MCF 10A (cell line): ENCODE results near the gene TNFAIP2. TPM values are rescaled to one million over a fixed set of nuclear protein-coding genes. Genes with fewer than 3 reads are reported as not detected.

Experiments used
- BruUV-seq: library from RNA; stranded (reverse); fragments of 400-500 nt; replicated peaks from 2 replicates; lab custom pipeline; 2021; lab: Mats Ljungman, UMichigan
- CTCF ChIA-PET: fragments of 300-600 bp; sonication (Branson Sonifier 250); formaldehyde crosslinking; extraction: SDS; loops from one replicate; lab custom pipeline; 2021; ENCODE audit warnings: antibody characterized with exemption, inconsistent platforms; lab: Yijun Ruan, JAX
- POLR2A ChIA-PET: fragments of 300-600, 350-650 bp; sonication (Branson Sonifier 250); formaldehyde crosslinking; extraction: SDS; loops from one replicate; lab custom pipeline; 2020; ENCODE audit warnings: antibody characterized with exemption, inconsistent platforms; lab: Yijun Ruan, JAX
- DNase-seq: peaks from one replicate; pipeline ENCODE4 v3.0.0-alpha.2; 2018; ENCODE audit not compliant: unreplicated experiment
- H3K27ac Mint-ChIP-seq: one replicate; pipeline ENCODE4 v1.8.0; 2022; ENCODE audit warnings: mild to moderate bottlenecking, low read depth, mixed read lengths; ENCODE audit not compliant: unreplicated experiment
- H3K27me3 Mint-ChIP-seq: one replicate; pipeline ENCODE4 v1.8.0; 2022; ENCODE audit warnings: mixed read lengths; ENCODE audit not compliant: insufficient read depth, unreplicated experiment
- H3K36me3 Mint-ChIP-seq: one replicate; pipeline ENCODE4 v1.8.0; 2022; ENCODE audit warnings: mild to moderate bottlenecking, moderate library complexity, mixed read lengths; ENCODE audit not compliant: insufficient read depth, unreplicated experiment
- H3K4me1 Mint-ChIP-seq: one replicate; pipeline ENCODE4 v1.8.0; 2022; ENCODE audit warnings: mixed read lengths; ENCODE audit not compliant: insufficient read depth, unreplicated experiment
- H3K4me3 Mint-ChIP-seq: one replicate; pipeline ENCODE4 v1.8.0; 2022; ENCODE audit warnings: mild to moderate bottlenecking, moderate library complexity, mixed read lengths; ENCODE audit not compliant: unreplicated experiment
- H3K9me3 Mint-ChIP-seq: one replicate; pipeline ENCODE4 v1.8.0; 2022; ENCODE audit warnings: mixed read lengths; ENCODE audit not compliant: unreplicated experiment
- intact Hi-C: fragments of 100-400 bp; cut with micrococcal nuclease; formaldehyde crosslinking; loops from 2 replicates; pipeline ENCODE4 v1.14.1; 2022
- total RNA-seq: library from RNA; stranded (reverse); gene quantifications from 2 replicates; pipeline ENCODE4 v1.2.3, GENCODE V29; 2022
- TF ChIP-seq, protein P1 (sequence below): fragments of 200-600 bp; IDR thresholded peaks from one replicate; pipeline ENCODE4 v1.8.0; 2022; ENCODE audit warnings: antibody characterized with exemption, mild to moderate bottlenecking; ENCODE audit not compliant: unreplicated experiment

The TNFAIP2 gene
- total RNA-seq, 1 experiment from 2014 or later = 19.1 TPM

DNA sequence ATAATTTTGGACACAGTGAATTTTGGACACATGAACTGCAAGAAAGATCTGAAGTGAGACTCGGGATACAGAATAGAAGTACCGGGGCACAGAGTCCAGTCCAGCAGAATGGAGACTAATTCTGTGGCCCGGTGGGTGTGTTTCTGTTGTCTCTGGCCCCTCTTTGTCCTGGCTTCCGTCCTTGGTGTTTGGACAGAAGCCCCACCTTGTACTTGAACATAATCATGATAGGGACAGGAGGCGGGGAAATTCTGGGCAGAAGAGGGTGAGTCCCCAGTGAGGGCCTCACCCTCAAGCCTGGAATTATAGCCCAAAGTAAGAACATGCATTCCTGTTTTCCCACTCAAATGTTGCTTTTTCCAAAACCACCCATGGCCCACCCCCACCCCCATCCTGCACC lies 39.9 kb downstream of the TNFAIP2 start:
- POLR2A ChIA-PET = no interaction called here
- CTCF ChIA-PET = interaction anchor here (3.2 kb wide), 1 partner anchor 58 kb away, joined by 16 read pairs; no protein-coding TSS in a partner anchor
- intact Hi-C loops = no loop called here

DNA sequence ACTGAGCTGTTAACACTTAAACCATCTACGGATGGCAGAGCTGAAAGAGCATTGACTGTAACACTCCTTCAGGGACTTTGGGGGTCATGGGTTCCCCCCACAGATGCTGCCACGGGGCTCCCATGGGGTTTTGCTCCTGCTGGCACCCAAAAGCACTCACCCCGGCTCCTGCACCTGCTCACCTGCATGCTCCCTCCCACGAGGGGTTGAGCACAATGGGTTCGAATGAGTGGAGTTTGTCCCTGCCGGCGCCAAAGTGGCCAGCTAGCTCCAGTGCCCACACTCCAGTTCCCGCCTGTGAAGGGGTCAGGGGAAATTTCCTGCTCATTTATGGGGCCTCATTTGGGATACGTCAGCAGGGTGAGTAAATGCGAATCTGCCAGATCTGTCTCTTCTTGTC lies 40.7 kb downstream of the TNFAIP2 start:
- BruUV-seq = no TSS peak
- Mint-ChIP-seq H3K4me3 (no peak overlapping the region), H3K27ac (no peak overlapping the region), H3K4me1 (no peaks in the 10 kb centered on the region), H3K36me3 (no peaks in the 10 kb centered on the region), H3K27me3 (no peaks in the 10 kb centered on the region), H3K9me3 (no peaks in the 10 kb centered on the region)
- POLR2A ChIA-PET = no interaction called here
- intact Hi-C loops = no loop called here
- CTCF ChIA-PET = interaction anchor here (1.0 to 3.2 kb wide), 2 partner anchors 8 to 59 kb away, joined by 3 to 16 read pairs; no protein-coding TSS in a partner anchor
- TF ChIP-seq, protein P1, sequence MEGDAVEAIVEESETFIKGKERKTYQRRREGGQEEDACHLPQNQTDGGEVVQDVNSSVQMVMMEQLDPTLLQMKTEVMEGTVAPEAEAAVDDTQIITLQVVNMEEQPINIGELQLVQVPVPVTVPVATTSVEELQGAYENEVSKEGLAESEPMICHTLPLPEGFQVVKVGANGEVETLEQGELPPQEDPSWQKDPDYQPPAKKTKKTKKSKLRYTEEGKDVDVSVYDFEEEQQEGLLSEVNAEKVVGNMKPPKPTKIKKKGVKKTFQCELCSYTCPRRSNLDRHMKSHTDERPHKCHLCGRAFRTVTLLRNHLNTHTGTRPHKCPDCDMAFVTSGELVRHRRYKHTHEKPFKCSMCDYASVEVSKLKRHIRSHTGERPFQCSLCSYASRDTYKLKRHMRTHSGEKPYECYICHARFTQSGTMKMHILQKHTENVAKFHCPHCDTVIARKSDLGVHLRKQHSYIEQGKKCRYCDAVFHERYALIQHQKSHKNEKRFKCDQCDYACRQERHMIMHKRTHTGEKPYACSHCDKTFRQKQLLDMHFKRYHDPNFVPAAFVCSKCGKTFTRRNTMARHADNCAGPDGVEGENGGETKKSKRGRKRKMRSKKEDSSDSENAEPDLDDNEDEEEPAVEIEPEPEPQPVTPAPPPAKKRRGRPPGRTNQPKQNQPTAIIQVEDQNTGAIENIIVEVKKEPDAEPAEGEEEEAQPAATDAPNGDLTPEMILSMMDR = no peak
- DNase-seq = no peak

More for the DNA sequence above, 39.9 kb downstream of the TNFAIP2 start:
- no peak for DNase-seq
- no TSS peak for BruUV-seq
- TF ChIP-seq, protein P1 = no peak
- Mint-ChIP-seq H3K4me3 (no peak overlapping the region), H3K27ac (no peak overlapping the region), H3K27me3 (no peaks in the 10 kb centered on the region), H3K9me3 (no peaks in the 10 kb centered on the region), H3K4me1 (no peaks in the 10 kb centered on the region), H3K36me3 (no peaks in the 10 kb centered on the region)

DNA sequence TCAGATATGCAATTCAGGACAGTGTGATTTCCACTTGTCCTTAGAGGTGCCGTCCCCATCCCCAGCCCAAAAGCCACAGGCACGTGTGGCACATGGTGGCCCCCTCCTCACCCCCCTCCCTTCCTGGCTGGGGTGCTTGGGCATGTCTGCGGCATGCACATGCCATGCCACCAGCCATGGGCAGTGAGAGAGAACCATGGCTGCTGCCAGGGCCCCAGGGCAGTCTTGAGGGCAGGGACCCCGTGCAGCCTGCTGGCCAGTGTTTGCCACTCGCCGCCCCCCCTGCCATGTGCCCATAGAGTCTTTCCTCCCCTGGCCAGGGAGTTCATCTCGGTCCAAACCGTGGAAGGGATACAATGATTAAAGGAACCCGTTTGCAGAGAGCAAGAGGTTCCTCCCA lies 41.5 kb downstream of the TNFAIP2 start:
- no peaks in the 10 kb centered on the region for H3K4me1 Mint-ChIP-seq
- POLR2A ChIA-PET = no interaction called here
- TF ChIP-seq, protein P1 = no peak
- peaks cover under 1% of the 10 kb centered on the region for H3K9me3 Mint-ChIP-seq
- no peaks in the 10 kb centered on the region for H3K36me3 Mint-ChIP-seq
- no peak for DNase-seq
- intact Hi-C loops = no loop called here
- no TSS peak for BruUV-seq
- no peak overlapping the region for H3K27ac Mint-ChIP-seq
- CTCF ChIA-PET = no interaction called here
- no peak overlapping the region for H3K4me3 Mint-ChIP-seq
- H3K27me3 Mint-ChIP-seq = no peaks in the 10 kb centered on the region

- CTCF ChIA-PET = no interaction called here
- intact Hi-C loops = no loop called here
- H3K27ac Mint-ChIP-seq = no peak overlapping the region
These were observed 42.1 kb downstream of the TNFAIP2 start for GRCh38 chr14:103165323-103165722.

More at GRCh38 chr14:103165323-103165722, 42.1 kb downstream of the TNFAIP2 start:
- no peak for DNase-seq
- Mint-ChIP-seq H3K4me1 (no peaks in the 10 kb centered on the region), H3K9me3 (peaks cover 6% of the 10 kb centered on the region), H3K4me3 (no peak overlapping the region), H3K36me3 (no peaks in the 10 kb centered on the region), H3K27me3 (no peaks in the 10 kb centered on the region)
- TF ChIP-seq, protein P1 = no peak
- no TSS peak for BruUV-seq
- POLR2A ChIA-PET = no interaction called here
